GM19240 (cell line): ENCODE results near the gene FHL1.
A peak's percentile ranks its signal among the peaks of the same experiment; 100 is the strongest.

ENCODE experiments used
- DNase-seq: peaks from one replicate; pipeline ENCODE4 v3.0.0; 2011; ENCODE audit warnings: low spot score; ENCODE audit not compliant: insufficient read length

The FHL1 gene

GRCh38 chrX:136251041-136251991 lies 104.0 kb downstream of the FHL1 start, which contains the start of gene MAP7D3:
Gene MAP7D3, minus strand, starts transcription at chrX:136251400. Its CDS starts 42 bp downstream, at chrX:136251358.
- peak; percentile 34 for DNase-seq

GRCh38 chrX:136255541-136255940 lies 108.2 kb downstream of the FHL1 start:
- no peak for DNase-seq

DNA sequence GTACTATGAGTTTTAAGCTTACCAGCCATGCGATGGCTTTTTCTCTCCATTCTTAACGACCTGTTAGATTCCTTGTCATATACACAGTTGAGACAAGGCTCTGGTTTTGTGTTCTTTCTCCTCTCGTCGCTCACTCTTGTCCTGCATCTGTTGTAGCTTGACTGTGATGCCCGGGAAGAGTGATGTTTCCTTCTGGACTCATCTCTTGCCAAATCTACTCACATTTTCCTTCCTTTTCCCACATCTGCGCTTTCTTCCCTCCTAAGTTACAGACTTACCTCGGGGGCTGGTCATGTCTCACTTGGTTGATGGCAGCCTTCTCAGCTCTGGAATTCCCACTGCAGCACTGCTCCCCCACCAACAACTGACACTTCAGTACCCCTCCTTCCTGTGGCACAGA lies 108.7 kb downstream of the FHL1 start:
- no peak for DNase-seq

- DNase-seq = no peak
Measured at GRCh38 chrX:136258951-136259350, 111.6 kb downstream of the FHL1 start.

GRCh38 chrX:136259543-136259942 lies 112.2 kb downstream of the FHL1 start:
- DNase-seq = no peak

DNA sequence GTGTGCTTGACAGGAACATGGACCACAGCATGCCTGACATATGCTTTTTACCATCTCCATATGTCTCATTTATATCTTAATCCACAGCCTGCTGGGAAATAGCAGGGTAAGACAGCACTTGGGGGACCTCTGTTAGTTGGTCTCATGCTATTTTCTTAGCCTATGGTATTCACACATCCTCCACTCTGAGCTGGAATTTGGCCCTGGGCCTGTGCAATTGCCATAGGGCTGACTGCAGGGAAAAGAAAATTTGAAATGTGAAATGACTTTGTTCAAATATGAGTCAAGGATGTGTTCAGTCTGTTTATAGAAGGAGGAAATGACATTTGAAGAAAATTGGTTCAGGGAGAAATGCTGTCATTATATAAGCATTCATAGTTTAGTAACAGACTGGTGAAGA lies 113.4 kb downstream of the FHL1 start:
- DNase-seq = no peak
